Spleen (tissue), 11 donors: ENCODE data around the gene LBX2. TPM values are rescaled to one million over a fixed set of nuclear protein-coding genes. Genes with fewer than 3 reads are reported as not detected.

Experiments
- DNase-seq: peaks from one replicate; pipeline ENCODE4 v3.0.0-alpha.2; 2020
- H3K27ac ChIP-seq, 8 donors: fragments of 200-600 bp; sonication (generic) in 7 of 8; 1 replicate in 4 of 8; 2 replicates in 4 of 8; pipeline versions ENCODE4 v1.5.0 to v1.8.0; 2016 to 2021; ENCODE audit warnings: inconsistent platforms in 4 of 8, mild to moderate bottlenecking in 4 of 8, moderate library complexity in 1 of 8
- H3K27me3 ChIP-seq, 7 donors: fragments of 200-600 bp; sonication (generic) in 6 of 7; replicated peaks in 1 of 7; 1 replicate in 4 of 7; 2 replicates in 3 of 7; pipeline versions ENCODE4 v1.5.0 to v1.8.0; 2016 to 2021; ENCODE audit warnings: inconsistent platforms in 3 of 7, mild to moderate bottlenecking in 1 of 7
- H3K36me3 ChIP-seq, 6 donors: fragments of 200-600 bp; sonication (generic) in 5 of 6; 1 replicate in 4 of 6; 2 replicates in 2 of 6; pipeline versions ENCODE4 v1.5.0 to v1.8.0; 2016 to 2021; ENCODE audit warnings: inconsistent platforms in 2 of 6
- H3K4me1 ChIP-seq, 6 donors: fragments of 200-600 bp; sonication (generic) in 5 of 6; 1 replicate in 3 of 6; 2 replicates in 3 of 6; pipeline versions ENCODE4 v1.5.0 to v1.8.0; 2016 to 2021; ENCODE audit warnings: inconsistent platforms in 3 of 6
- H3K4me3 ChIP-seq, 8 donors: fragments of 200-600 bp; sonication (generic) in 7 of 8; 1 replicate in 4 of 8; 2 replicates in 4 of 8; pipeline versions ENCODE4 v1.5.0 to v1.8.0; 2016 to 2021; ENCODE audit warnings: inconsistent platforms in 4 of 8, mild to moderate bottlenecking in 4 of 8, moderate library complexity in 2 of 8
- H3K9me3 ChIP-seq, 8 donors: fragments of 200-600 bp; sonication (generic) in 7 of 8; 1 replicate in 4 of 8; 2 replicates in 4 of 8; pipeline versions ENCODE4 v1.5.0 to v1.8.0; 2016 to 2021; ENCODE audit warnings: inconsistent platforms in 4 of 8
- CTCF ChIP-seq, 11 experiments: fragments of 200-600 bp in 7 of 11; fragments of 450-650 bp in 4 of 11; sonication (generic) in 4 of 11; IDR thresholded peaks in 8 of 11; conservative IDR thresholded peaks in 3 of 11; 1 replicate in 7 of 11; 2 replicates in 4 of 11; pipeline versions ENCODE4 v1.4.0 to v1.8.0; 2016 to 2021; ENCODE audit warnings: antibody characterized with exemption in 11 of 11, inconsistent platforms in 4 of 11, mild to moderate bottlenecking in 1 of 11
- POLR2A ChIP-seq, 3 donors: fragments of 450-650 bp; IDR thresholded peaks; one replicate each; pipeline ENCODE4 v1.5.1; 2017; ENCODE audit warnings: antibody characterized with exemption in 3 of 3, mild to moderate bottlenecking in 1 of 3
- POLR2AphosphoS5 ChIP-seq, 3 donors: sonication (generic); formaldehyde crosslinking; IDR thresholded peaks; one replicate each; pipeline ENCODE4 v1.5.1; 2017; ENCODE audit warnings: antibody characterized with exemption in 3 of 3
- WGBS, 5 donors: extraction: QIAGEN DNeasy Blood & Tissue Kit in 3 of 5; methylation state at CpG; one replicate each; pipeline versions ENCODE4 v1.1.5 to v1.1.7; 2013 to 2018; 5-methylcytosine and 5-hydroxymethylcytosine counted together
- intact Hi-C: fragments of 100-400 bp; cut with DNase I; formaldehyde crosslinking; loops from one replicate; pipeline ENCODE4 v1.15.0; 2023; ENCODE audit warnings: low total_unique reads
- polyA plus RNA-seq, 3 donors: library from polyadenylated mRNA; stranded (reverse); fragments of 200-250 nt; gene quantifications; one replicate each; pipeline ENCODE4 v1.2.1, GENCODE V29; 2013
- total RNA-seq, 7 donors: library from RNA; depleted of rRNA in 3 of 7; stranded (reverse); fragments of >200 nt in 3 of 7; fragmentation: NEBNext Ultra II Directional in 4 of 7; extraction: Animal tissue kit (Norgen Biotek cat#: 25700) in 4 of 7; gene quantifications; one replicate each; pipeline versions ENCODE4 v1.1.0 to v1.2.1, GENCODE V29; 2016 to 2021
- donor health status: healthy with polysubstance abuse.
- donor health status: DM: no; HTN: no; CAD: no; lungs with moderate emphysema.
- donor health status: DM: no; HTN: no; CAD: no.
- donor health status: Bipolar disorder and iron deficiency.
- donor health status: healthy.
- donor health status: DM: no; HTN: no; CAD: no.
- donor health status: DM: yes; HTN: yes; CAD: no.

Gene LBX2
- total and polyA plus RNA-seq, 10 donors: 0.50 to 2.7 (median 0.91) TPM

- H3K4me1 ChIP-seq: peaks cover 32 to 68% (median 41%) of the 10 kb centered on the region in 6 donors
- no peak for DNase-seq
- TF ChIP-seq CTCF (IDR thresholded peaks at IDR 0.05 in 8 of 11, conservative IDR thresholded peaks at IDR 0.05 in 3 of 11) (no peak), POLR2AphosphoS5 (IDR thresholded peaks at IDR 0.05) (no peak), POLR2A (IDR thresholded peaks at IDR 0.05) (no peak)
- 0 to 1% (median 0%) methylated on average over 19 to 27 of the region's 27 CpGs for WGBS, 5 donors
- intact Hi-C loops: no loop called here
- peak overlapping the region; percentile 55 to 91 (median 72) for H3K4me3 ChIP-seq
- H3K27me3 ChIP-seq: no peaks in the 10 kb centered on the region
- peaks cover 0 to 23% (median 12%) of the 10 kb centered on the region in 6 donors for H3K36me3 ChIP-seq
- peak overlapping the region; percentile 95 to 100 (median 98) for H3K27ac ChIP-seq
- H3K9me3 ChIP-seq: no peaks in the 10 kb centered on the region
Observed at GRCh38 chr2:74457129-74457548, 42.3 kb downstream of the LBX2 start.

GRCh38 chr2:74454654-74455511 is 44.5 kb downstream of the LBX2 start, which contains the start of gene INO80B:
INO80B (plus strand) TSS chr2:74455087; CDS start chr2:74455117, 30 bp downstream.
- no peaks in the 10 kb centered on the region for H3K27me3 ChIP-seq
- DNase-seq: peak; percentile 97
- no peaks in the 10 kb centered on the region for H3K9me3 ChIP-seq
- H3K36me3 ChIP-seq: peaks cover 0 to under 1% (median 0%) of the 10 kb centered on the region in 6 donors
- WGBS, 5 donors: 0 to 2% (median 1%) methylated on average over 39 to 40 of the region's 40 CpGs
- H3K4me3 ChIP-seq: peak within 1 kb of the TSS; percentile 43 to 94 (median 68)
- H3K27ac ChIP-seq: peak within 1 kb of the TSS; percentile 36 to 99 (median 79)
- intact Hi-C loops: no loop called here
- TF ChIP-seq POLR2AphosphoS5 (IDR thresholded peaks at IDR 0.05) (peak; percentile 77 to 94 (median 89)), CTCF (IDR thresholded peaks at IDR 0.05 in 8 of 11, conservative IDR thresholded peaks at IDR 0.05 in 3 of 11) (peak in 4 of 11 experiments; percentile 5 to 32 (median 20)), POLR2A (IDR thresholded peaks at IDR 0.05) (peak in 1 of 3 donors; percentile 92)
- H3K4me1 ChIP-seq: peaks cover 31 to 57% (median 40%) of the 10 kb centered on the region in 6 donors

GRCh38 chr2:74450570-74451190 is 48.7 kb downstream of the LBX2 start:
- WGBS, 5 donors: 88 to 99% (median 92%) methylated on average over 3 of the region's 3 CpGs
- no peak overlapping the region for H3K4me3 ChIP-seq
- TF ChIP-seq POLR2AphosphoS5 (IDR thresholded peaks at IDR 0.05): no peak
- no peak for TF ChIP-seq CTCF (IDR thresholded peaks at IDR 0.05 in 8 of 11, conservative IDR thresholded peaks at IDR 0.05 in 3 of 11)
- TF ChIP-seq POLR2A (IDR thresholded peaks at IDR 0.05): no peak
- no peak for DNase-seq
- no peaks in the 10 kb centered on the region for H3K36me3 ChIP-seq
- H3K9me3 ChIP-seq: no peaks in the 10 kb centered on the region
- intact Hi-C loops: no loop called here
- no peaks in the 10 kb centered on the region for H3K27me3 ChIP-seq
- no peak overlapping the region for H3K27ac ChIP-seq
- peaks cover 6 to 24% (median 12%) of the 10 kb centered on the region in 6 donors for H3K4me1 ChIP-seq

GRCh38 chr2:74448771-74449170 is 50.6 kb downstream of the LBX2 start:
- Histone ChIP-seq H3K4me3 (no peak overlapping the region), H3K4me1 (peaks cover 0 to 16% (median 2%) of the 10 kb centered on the region in 6 donors), H3K27ac (no peak overlapping the region), H3K27me3 (peaks cover 0 to 8% (median 0%) of the 10 kb centered on the region in 7 donors), H3K36me3 (no peaks in the 10 kb centered on the region), H3K9me3 (no peaks in the 10 kb centered on the region)
- TF ChIP-seq POLR2A (IDR thresholded peaks at IDR 0.05): no peak
- no peak for TF ChIP-seq CTCF (IDR thresholded peaks at IDR 0.05 in 8 of 11, conservative IDR thresholded peaks at IDR 0.05 in 3 of 11)
- TF ChIP-seq POLR2AphosphoS5 (IDR thresholded peaks at IDR 0.05): no peak
- no peak for DNase-seq
- intact Hi-C loops: no loop called here
- 80 to 96% (median 94%) methylated on average over 2 of the region's 2 CpGs for WGBS, 5 donors
